Cardiac fibroblast (primary cell): ENCODE results near the gene TMEM87A.

Experiments used
- DNase-seq, 2 donors: peaks; one replicate each; pipeline versions ENCODE4 v3.0.0 to v3.0.0-alpha.2; 2010; ENCODE audit warnings: low read depth in 2 of 2
- H3K4me3 ChIP-seq, 2 donors: replicated peaks in 1 of 2; 1 replicate in 1 of 2; 2 replicates in 1 of 2; pipeline ENCODE4 v1.5.1; 2011; ENCODE audit warnings: low read depth in 2 of 2, low read length in 2 of 2, mild to moderate bottlenecking in 2 of 2, moderate library complexity in 1 of 2
- CTCF ChIP-seq: IDR thresholded peaks from one replicate; pipeline ENCODE4 v1.5.1; 2011; ENCODE audit warnings: low read depth, mild to moderate bottlenecking, low read length, inconsistent platforms

TMEM87A gene

GRCh38 chr15:42207674-42208579, 65.3 kb downstream of the TMEM87A start, which contains the start of gene VPS39:
TSS of gene VPS39 (minus strand) at chr15:42208304. CDS start at chr15:42208153, 151 bp downstream.
- peak within 1 kb of the TSS; percentile 84 to 85 for H3K4me3 ChIP-seq
- peak; percentile 88 to 91 for DNase-seq
- TF ChIP-seq CTCF = no peak

GRCh38 chr15:42206406-42206805, 66.8 kb downstream of the TMEM87A start:
- no peak overlapping the region for H3K4me3 ChIP-seq
- no peak for TF ChIP-seq CTCF

GRCh38 chr15:42203891-42204290, 69.3 kb downstream of the TMEM87A start:
- no peak for TF ChIP-seq CTCF
- H3K4me3 ChIP-seq = no peak overlapping the region
- peak in 1 of 2 donors; percentile 14 for DNase-seq

More at GRCh38 chr15:42206406-42206805, 66.8 kb downstream of the TMEM87A start:
- DNase-seq = no peak

- TF ChIP-seq CTCF = no peak
- no peak for DNase-seq
- H3K4me3 ChIP-seq = no peak overlapping the region
Measured at GRCh38 chr15:42202653-42203052, 70.6 kb downstream of the TMEM87A start.

- no peak for TF ChIP-seq CTCF
- no peak for DNase-seq
- no peak overlapping the region for H3K4me3 ChIP-seq
Measured at GRCh38 chr15:42201801-42202200, 71.4 kb downstream of the TMEM87A start.

GRCh38 chr15:42199126-42199525, 74.1 kb downstream of the TMEM87A start:
- no peak for TF ChIP-seq CTCF
- H3K4me3 ChIP-seq = no peak overlapping the region
- DNase-seq = no peak
